VCaP (cell line): ENCODE results near the gene NAA35.

Experiments used
- H3K27ac ChIP-seq: fragments of 450-650 bp; 2 replicates; pipeline ENCODE4 v1.5.1; 2017
- CTCF ChIP-seq: fragments of 450-650 bp; conservative IDR thresholded peaks from 2 replicates; pipeline ENCODE4 v1.5.1; 2017; ENCODE audit warnings: mild to moderate bottlenecking, moderate library complexity

Gene NAA35

GRCh38 chr9:85949586-85950335 is 8.8 kb downstream of the NAA35 start:
- no peak for TF ChIP-seq CTCF
- H3K27ac ChIP-seq = no peak overlapping the region

- no peak overlapping the region for H3K27ac ChIP-seq
- no peak for TF ChIP-seq CTCF
These were observed 19.0 kb downstream of the NAA35 start for GRCh38 chr9:85959955-85960354.

GRCh38 chr9:85960688-85961093 is 19.7 kb downstream of the NAA35 start:
- H3K27ac ChIP-seq = no peak overlapping the region; the same call in 1 of the 2 replicates

GRCh38 chr9:85964526-85964925 is 23.6 kb downstream of the NAA35 start:
- no peak overlapping the region for H3K27ac ChIP-seq
- no peak for TF ChIP-seq CTCF

More at GRCh38 chr9:85960688-85961093, 19.7 kb downstream of the NAA35 start:
- no peak for TF ChIP-seq CTCF

- no peak for TF ChIP-seq CTCF
- no peak overlapping the region for H3K27ac ChIP-seq
These were observed 24.0 kb downstream of the NAA35 start for GRCh38 chr9:85964949-85965348.

GRCh38 chr9:85969727-85970126 is 28.8 kb downstream of the NAA35 start:
- no peak for TF ChIP-seq CTCF
- no peak overlapping the region for H3K27ac ChIP-seq

GRCh38 chr9:85971731-85972130 is 30.8 kb downstream of the NAA35 start:
- no peak overlapping the region for H3K27ac ChIP-seq
- no peak for TF ChIP-seq CTCF
